ENCODE results near the gene RETREG3. TPM values are rescaled to one million over a fixed set of nuclear protein-coding genes. Genes with fewer than 3 reads are reported as not detected.
"Not testable (repeated sequence)": the region's sequence is repeated elsewhere in the genome, so short reads cannot be mapped to it uniquely, and the experiment has no call there.

The RETREG3 gene
- total RNA-seq, 3 donors from 2014 or later: 56.4 to 72.2 (median 67.1) TPM

DNA sequence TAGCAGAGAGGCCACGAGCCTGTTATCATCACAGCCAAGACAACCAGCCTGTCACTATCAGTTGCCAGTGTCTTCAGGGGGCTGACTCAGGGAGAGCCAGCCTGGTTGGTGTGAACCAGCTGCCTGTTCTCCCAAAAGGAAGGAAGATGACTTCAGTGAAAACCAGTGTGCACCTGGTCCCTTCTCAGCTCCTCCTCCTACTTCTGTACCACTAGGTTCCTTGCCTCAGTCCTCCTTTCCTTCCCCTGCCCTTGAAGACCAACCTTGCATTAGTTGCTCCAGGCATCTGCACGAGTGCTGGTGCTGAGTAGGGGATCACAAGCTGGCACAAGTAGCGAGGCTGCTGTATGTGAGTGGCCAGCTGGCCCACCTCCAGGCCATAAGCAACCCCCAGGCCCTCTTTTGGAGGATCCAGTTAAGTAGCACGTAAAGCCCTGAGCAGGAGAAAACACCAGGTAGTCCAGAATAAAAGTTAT is 8.8 kb upstream of the RETREG3 start:
- DNase-seq (no peak), ATAC-seq (no peak)
- H3K4me1 ChIP-seq (ENCODE audit: low read depth): no peaks in the 10 kb centered on the region
- peaks cover 5% of the 10 kb centered on the region for H3K36me3 ChIP-seq (ENCODE audit: low read depth)
- TF ChIP-seq, protein P1, sequence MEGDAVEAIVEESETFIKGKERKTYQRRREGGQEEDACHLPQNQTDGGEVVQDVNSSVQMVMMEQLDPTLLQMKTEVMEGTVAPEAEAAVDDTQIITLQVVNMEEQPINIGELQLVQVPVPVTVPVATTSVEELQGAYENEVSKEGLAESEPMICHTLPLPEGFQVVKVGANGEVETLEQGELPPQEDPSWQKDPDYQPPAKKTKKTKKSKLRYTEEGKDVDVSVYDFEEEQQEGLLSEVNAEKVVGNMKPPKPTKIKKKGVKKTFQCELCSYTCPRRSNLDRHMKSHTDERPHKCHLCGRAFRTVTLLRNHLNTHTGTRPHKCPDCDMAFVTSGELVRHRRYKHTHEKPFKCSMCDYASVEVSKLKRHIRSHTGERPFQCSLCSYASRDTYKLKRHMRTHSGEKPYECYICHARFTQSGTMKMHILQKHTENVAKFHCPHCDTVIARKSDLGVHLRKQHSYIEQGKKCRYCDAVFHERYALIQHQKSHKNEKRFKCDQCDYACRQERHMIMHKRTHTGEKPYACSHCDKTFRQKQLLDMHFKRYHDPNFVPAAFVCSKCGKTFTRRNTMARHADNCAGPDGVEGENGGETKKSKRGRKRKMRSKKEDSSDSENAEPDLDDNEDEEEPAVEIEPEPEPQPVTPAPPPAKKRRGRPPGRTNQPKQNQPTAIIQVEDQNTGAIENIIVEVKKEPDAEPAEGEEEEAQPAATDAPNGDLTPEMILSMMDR (IDR thresholded peaks at IDR 0.05): no peak
- no peak overlapping the region for H3K4me3 ChIP-seq
- H3K9me3 ChIP-seq: no peaks in the 10 kb centered on the region
- intact Hi-C loops (cut with DNase I, micrococcal nuclease): no loop called here

DNA sequence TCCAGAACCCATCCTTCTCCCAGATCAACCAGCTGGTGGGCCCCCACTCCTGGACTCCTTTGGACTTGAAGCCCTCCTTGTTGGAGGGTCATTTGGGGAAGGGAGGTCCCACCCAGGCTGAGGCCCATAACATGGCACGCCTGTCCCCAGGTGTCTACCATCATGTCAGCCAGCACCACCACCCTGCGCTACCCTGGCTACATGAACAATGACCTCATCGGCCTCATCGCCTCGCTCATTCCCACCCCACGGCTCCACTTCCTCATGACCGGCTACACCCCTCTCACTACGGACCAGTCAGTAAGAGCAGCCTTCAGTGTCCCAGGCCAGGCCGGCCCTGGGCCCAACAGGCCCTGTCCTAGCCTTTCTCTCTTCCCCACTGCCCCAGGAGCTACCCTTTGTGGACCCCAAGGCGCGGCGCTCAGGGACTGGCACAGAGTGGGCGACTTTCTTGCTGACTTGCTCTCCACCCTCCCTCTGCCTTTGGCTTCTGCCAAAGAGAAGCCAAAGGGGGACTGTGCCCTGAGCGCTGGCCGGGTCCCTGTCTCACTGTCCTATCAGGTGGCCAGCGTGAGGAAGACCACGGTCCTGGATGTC is 4.6 kb upstream of the RETREG3 start:
- intact Hi-C loops (cut with DNase I, micrococcal nuclease): no loop called here
- ATAC-seq (no peak), DNase-seq (no peak)
- H3K4me3 ChIP-seq: no peak overlapping the region
- no peaks in the 10 kb centered on the region for H3K9me3 ChIP-seq
- peaks cover 8% of the 10 kb centered on the region for H3K36me3 ChIP-seq (ENCODE audit: low read depth)
- TF ChIP-seq, protein P1 (IDR thresholded peaks at IDR 0.05): no peak
- peaks cover 3% of the 10 kb centered on the region for H3K4me1 ChIP-seq (ENCODE audit: low read depth)

DNA sequence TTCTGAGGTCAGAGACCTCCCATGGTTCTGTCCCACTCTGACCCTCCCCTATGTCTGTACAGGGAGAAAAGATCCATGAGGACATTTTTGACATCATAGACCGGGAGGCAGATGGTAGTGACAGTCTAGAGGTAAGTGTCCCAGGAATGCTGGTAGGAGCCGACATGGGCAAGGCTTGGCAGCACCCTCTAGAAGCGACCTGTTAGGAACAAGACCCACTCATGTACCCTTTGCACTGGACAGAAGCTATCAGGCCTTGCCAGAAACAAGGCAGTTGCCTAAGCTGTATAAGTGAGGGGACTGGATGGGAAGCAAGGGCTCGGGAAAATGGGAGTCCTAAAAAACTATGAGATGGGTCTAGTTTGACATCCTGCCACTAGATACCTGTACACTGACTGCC is 2.8 kb upstream of the RETREG3 start:
- TF ChIP-seq, protein P1 (IDR thresholded peaks at IDR 0.05): no peak
- Histone ChIP-seq H3K4me3 (no peak overlapping the region), H3K4me1 (ENCODE audit: low read depth) (peaks cover 13% of the 10 kb centered on the region), H3K36me3 (ENCODE audit: low read depth) (peaks cover 8% of the 10 kb centered on the region), H3K9me3 (no peaks in the 10 kb centered on the region)
- DNase-seq: no peak
- intact Hi-C loops (cut with DNase I, micrococcal nuclease): no loop called here
- no peak for ATAC-seq

DNA sequence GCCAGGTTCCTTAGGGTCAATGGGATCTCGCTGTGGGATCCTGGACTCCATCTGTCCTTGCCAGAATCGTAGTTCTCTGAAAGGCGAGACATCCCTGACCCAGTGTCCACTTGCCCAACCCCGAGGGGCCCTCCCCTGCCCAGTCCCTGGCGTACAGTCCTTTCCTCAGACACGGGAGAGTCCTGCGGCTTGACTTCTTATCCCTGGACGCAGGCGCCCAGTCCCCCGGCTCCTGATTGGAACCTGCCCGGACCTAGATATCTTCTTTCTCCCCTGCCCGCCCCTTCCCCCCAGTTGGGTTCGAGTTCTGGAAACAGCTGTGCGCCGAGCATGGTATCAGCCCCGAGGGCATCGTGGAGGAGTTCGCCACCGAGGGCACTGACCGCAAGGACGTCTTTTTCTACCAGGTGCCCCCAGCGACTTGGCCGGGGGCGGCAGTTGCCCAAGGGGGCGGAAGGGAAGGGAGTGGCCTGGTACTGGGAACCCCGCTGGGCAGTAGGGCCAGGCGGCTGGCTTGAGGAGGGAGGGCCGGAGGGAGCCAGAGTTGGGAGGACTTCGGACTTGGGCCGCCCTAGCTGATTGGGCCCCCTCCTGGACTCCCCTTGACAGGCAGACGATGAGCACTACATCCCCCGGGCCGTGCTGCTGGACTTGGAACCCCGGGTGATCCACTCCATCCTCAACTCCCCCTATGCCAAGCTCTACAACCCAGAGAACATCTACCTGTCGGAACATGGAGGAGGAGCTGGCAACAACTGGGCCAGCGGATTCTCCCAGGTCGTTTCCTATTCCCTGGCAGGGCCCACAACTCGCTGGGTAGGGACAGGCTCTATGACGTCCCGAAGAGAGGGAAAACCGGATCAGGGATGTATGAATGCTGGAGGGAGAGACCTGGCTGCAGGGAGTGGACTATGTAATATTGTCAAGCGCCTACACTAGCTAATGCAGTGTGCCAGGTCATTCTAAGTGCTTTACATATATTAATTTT is 934 bp upstream of the RETREG3 start:
- Histone ChIP-seq H3K4me1 (ENCODE audit: low read depth) (peaks cover 13% of the 10 kb centered on the region), H3K4me3 (peak overlapping the region; percentile 68)
- H3K36me3 ChIP-seq (ENCODE audit: low read depth); intact Hi-C loops (cut with DNase I, micrococcal nuclease); H3K9me3 ChIP-seq: not testable (repeated sequence)
- ATAC-seq (peak; percentile 25), DNase-seq (peak; percentile 12 to 72 (median 65))

DNA sequence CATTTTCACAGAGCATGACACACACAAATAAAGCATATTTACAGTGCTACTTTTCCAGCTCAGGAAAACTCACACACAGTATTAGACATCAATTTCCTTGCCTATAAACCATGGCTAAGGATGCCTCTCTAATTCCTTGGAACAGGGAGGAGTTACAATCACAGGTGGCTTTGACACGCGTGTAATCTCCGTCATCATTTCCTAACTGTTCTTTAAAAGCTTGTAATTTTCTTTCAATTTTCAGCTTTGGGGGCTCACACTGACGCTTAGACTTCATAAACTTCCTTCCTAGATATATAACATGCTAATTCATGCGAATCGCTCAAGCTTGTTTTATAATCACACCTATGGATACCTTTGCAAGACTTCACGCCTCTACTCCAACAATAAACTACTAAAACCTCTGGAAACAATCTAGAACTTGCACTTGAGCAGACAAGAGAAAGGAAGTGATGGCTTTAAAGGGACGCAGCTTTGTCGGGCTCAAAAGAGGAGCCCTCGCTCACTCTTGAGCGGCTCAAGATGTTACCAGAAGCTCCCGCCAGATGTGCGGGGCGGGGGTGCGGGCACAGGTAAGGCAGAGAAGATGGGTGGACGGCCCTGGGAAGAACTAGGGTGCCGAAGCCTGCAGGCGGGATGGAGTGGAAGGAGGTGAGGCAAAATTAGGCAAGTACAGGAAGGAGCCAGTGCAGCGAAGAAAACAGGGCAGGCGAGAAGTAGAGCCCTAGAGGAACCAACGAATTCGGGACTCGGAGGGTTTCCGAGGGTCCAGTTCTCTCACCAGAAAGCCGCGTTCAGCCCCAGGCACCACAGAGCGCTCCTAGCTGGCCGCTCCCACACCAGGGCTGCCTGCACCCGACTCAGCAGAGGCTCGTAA is 631 bp downstream of the RETREG3 start:
- Histone ChIP-seq H3K4me1 (ENCODE audit: low read depth) (peaks cover 13% of the 10 kb centered on the region), H3K4me3 (peak overlapping the region; percentile 68), H3K36me3 (ENCODE audit: low read depth) (peaks cover 4% of the 10 kb centered on the region), H3K9me3 (no peaks in the 10 kb centered on the region)
- intact Hi-C loops (cut with DNase I, micrococcal nuclease): no loop called here
- DNase-seq: peak in 1 of 3 donors; percentile 57
- TF ChIP-seq, protein P1 (IDR thresholded peaks at IDR 0.05): no peak
- ATAC-seq: peak; percentile 70
